Germinal center (tissue), 1 donor: ENCODE data around the gene OR8J3.
"Not testable (repeated sequence)": the region's sequence is repeated elsewhere in the genome, so short reads cannot be mapped to it uniquely, and the experiment has no call there.

Source experiments
- DNase-seq: peaks from one replicate; pipeline ENCODE4 v3.0.0; 2012; ENCODE audit warnings: mixed read lengths, low spot score

The OR8J3 gene, protein sequence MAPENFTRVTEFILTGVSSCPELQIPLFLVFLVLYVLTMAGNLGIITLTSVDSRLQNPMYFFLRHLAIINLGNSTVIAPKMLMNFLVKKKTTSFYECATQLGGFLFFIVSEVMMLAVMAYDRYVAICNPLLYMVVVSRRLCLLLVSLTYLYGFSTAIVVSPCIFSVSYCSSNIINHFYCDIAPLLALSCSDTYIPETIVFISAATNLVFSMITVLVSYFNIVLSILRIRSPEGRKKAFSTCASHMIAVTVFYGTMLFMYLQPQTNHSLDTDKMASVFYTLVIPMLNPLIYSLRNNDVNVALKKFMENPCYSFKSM

DNA sequence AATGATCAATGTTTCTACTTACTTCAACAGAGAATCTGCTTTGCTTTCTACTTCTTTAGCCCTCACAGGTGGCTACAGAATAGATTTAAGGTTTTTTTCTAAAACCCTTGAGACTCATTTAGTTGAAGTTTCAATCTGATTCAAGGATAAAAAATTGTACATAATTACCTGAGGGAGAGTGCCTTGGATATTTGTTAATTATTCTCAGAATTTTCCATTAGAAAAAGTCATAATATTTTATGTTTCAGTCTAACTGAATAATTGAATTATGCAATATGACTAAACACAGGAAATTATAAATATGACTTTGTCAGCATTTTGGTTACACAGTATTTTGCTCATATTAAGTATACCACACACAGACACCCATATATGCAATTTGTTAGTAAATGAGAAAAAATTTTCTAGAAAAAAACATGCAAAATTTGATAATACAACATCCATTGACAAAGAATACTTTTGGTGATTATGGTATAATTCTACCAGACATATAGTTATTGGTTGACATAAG lies at the start of gene OR8J3:
TSS of gene OR8J3 (minus strand) at position 51 of the 511 bp plus-strand sequence. CDS start 2,483 bp downstream, outside the sequence.
- DNase-seq = no peak

DNA sequence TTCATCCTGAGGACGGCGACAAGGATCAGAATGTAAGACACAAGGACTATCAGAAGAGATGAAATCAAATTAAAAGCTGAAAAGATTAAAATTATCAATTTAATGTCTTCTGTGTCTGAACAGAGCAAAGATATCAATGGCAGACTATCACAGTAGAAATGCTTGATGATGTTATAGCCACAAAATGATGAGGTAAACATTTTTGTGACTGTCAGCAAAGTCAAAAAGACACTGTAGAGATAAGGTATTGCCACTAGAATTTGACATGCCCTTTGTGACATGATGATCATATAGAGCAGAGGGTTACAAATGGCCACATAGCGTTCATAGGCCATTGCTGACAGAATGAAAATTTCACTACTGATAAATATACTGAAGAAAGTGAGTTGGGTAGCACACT lies 48.6 kb upstream of the OR8J3 start:
- DNase-seq = no peak

DNA sequence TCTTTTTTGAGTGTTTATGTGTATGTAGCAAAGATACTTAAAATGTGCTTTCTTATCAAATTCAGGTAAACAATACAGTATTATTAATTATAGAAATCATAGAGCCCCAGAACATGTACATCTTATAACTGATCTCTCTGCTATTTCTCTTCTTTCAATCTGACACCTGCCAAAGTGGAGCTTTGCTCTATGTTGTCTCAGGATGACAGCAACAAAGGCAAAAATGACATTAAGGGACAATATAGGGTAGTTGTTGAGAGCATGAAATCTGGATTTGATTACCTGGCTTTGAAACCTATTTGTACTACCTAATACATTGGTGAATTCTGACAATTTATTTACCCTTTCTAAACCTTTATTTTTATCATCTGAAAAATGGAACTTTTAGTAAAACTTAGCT lies 43.5 kb upstream of the OR8J3 start:
- no peak for DNase-seq

DNA sequence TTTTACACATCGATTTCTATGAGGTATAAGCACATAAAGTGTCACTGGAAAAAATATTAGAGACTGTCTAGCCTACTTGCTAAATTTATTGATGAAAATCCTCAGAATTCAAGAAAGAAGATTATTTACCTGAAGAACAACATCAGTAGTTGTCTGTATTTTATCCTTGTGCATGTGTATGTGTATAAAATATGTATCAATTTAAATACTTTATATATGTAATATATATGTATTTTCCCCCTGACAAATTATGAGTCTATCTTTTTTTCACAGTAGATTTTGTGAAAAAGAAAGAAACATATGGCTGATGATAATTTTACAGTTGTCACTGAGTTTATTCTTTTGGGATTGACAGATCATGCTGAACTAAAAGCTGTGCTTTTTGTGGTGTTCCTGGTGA lies 36.3 kb upstream of the OR8J3 start, which contains the start of gene OR5J2:
TSS of gene OR5J2 (plus strand) at position 301 of the 400 bp plus-strand sequence. CDS start at position 301, 0 bp downstream.
- DNase-seq = no peak

DNA sequence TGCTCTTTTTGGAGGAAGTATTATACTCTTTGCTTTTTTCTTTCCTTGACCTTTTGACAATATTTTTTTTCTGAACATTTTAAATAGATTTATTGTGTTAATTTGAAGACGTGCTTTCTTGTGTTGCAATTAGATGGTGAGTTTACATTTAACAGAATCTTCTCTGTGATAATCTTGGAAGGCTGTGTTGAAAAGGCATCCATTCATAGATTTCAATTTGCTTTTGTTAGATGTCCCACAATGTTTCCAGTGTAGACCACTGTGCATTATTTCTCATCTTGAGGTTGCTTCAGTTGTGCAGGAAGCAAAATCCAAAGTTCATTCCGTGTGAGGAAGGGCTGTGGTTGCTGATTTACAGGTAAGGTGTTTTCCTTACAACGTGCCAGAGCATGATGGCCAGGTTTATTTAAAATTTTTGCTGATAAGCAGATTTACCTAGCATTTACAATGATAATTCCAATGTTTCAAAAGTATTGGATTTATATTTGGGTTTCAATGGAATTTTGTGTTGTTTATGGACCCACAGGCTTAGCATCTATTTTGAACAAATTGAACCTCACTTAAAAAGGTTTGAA lies 32.3 kb upstream of the OR8J3 start:
- no peak for DNase-seq

DNA sequence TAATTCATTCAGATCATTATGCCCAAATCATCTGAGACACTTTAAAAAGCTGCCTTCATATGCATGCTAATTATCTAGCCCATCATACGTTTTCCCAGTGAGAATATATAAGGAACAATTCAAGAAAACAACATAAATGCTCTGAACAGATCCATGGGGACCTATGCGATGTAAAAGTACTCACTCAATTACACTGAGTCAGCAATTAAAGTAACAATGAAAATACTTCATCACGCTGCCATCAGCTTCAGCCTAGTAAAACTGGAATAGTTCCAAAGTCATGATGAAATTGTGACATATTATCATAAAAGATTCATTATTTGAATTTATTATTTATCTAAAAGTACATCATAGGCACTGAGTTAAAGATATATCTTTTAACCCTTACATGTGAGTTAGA lies 23.8 kb upstream of the OR8J3 start:
- no peak for DNase-seq

DNA sequence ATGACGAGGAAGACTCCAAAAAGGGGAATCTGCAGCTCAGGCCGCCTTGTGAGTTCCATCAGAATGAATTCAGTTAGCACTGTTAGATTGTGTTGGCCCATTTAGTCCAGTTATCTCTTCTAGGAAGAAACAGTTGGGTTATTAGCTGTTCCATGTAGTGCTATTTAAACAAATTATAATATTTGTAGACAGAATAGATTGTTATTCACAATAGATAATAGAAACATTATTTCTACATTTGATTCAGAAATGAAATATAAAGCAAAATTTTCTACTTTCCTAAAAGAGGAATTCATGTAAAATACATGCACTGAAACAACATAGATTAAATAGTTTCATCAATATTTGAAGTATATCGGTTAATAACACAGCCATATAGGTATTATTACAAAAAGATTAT lies 20.2 kb upstream of the OR8J3 start, which contains the start of gene OR8K5:
TSS of gene OR8K5 (minus strand) at position 101 of the 400 bp plus-strand sequence. CDS start at position 101, 0 bp downstream.
- DNase-seq = no peak

DNA sequence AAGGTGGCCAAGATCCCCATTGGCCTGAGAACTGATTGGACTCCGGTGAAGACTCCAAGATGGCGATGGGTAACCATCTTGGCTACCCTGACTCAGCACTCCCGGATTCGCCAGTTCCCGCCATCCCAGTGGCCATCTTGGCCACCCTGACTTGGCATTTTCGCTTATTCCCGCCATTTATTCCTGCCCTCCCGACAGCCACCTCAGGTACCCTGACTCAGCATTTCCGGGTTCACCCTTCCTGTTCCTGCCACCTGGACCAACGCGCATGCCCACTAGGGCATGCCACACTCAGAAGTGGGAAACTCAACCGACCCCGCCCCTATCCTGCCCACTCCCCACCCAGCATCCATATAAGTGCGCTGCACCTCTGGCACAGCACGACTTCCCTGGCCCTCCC lies 12.3 kb upstream of the OR8J3 start:
- no peak for DNase-seq

DNA sequence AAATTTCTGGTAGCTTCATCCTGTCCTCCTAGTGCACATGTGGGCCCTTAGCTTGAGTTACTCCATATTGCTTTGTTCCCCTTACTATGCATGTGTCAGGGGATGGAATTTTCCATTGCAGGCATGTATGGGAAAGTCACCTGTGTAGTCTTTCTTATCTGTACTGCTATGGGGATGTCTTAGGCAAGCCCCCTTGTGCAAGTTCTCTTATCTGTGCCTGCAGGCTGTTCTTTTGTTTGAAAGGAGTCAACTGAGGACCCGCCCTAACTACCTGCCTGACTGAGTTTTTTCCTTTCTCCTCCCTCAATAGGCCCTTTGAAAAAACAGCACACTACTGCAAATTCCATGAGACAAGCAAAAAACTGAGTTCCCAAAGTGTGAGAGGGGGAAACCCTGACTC lies 11.4 kb upstream of the OR8J3 start:
- DNase-seq = no peak

DNA sequence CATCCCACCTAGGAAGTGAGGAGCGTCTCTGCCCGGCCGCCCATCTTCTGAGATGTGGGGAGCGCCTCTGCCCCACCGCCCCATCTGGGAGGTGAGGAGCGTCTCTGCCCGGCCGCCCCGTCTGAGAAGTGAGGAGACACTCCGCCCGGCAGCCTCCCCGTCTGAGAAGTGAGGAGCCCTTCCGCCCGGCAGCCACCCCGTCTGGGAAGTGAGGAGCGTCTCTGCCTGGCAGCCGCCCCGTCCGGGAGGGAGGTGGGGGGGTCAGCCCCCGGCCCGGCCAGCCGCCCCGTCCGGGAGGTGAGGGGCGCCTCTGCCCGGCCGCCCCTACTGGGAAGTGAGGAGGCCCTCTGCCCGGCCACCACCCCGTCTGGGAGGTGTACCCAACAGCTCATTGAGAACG lies 3.7 kb upstream of the OR8J3 start:
- not testable (repeated sequence) for DNase-seq

DNA sequence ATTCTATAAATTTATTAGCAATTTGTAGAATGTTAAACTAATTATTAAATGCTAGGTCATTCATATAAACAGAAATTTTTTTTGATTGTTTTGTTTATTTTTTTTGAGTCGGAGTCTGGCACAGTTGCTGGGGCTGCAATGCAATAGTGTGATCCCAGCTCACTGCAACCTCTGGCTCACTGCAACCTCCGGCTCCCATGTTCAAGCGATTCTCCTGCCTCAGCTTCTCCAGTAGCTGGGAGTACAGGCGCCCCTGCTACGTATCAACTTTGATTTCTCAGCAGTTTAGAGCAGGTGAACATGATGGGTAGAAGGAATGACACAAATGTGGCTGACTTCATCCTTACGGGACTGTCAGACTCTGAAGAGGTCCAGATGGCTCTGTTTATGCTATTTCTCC lies 17.9 kb downstream of the OR8J3 start, which contains the start of gene OR8H3:
TSS of gene OR8H3 (plus strand) at position 301 of the 400 bp plus-strand sequence. CDS start at position 301, 0 bp downstream.
- DNase-seq = no peak

DNA sequence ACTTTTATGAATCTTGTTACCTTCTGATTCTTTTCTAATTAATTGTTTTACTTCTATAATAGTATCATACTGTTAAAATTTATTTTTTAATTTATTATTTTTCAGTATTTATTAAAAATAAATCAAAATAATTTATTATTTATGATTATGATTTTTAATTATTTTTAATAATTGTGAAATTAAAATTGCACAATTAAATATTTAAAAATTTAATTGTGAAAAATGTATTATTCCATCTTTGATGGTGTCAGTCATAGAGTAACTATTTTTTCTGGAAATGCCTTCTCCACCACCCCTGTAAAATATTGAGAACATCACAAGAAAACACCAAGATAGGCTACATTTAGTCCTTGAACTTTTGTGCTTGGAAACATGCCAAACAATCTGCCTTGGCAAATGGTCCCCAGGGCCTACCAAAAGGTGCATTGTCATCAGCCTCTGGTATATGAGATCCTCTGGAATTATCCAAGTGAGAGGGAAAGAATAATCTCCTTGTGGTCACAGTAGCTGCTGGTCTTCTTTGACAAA lies 36.7 kb downstream of the OR8J3 start, which contains the start of gene OR8H2:
TSS of gene OR8H2 (plus strand) at position 478 of the 528 bp plus-strand sequence. CDS start 1,356 bp downstream, outside the sequence.
- no peak for DNase-seq

DNA sequence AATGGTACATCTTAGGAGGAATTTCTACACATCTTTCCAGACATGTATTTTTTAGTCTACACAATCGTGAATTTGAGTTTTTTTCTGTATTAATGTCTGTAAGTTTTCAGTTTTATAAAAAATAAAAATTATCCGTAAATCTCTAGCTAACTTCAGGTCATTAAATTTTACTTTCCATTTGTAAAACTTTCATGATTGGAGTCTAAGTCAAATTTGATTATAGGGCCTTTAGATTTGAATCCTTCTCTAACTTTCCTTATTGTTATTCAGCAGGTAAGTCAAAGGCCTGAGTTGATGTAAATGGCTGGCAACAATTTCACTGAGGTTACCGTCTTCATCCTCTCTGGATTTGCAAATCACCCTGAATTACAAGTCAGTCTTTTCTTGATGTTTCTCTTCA lies 47.0 kb downstream of the OR8J3 start, which contains the start of gene OR8I2:
TSS of gene OR8I2 (plus strand) at position 301 of the 400 bp plus-strand sequence. CDS start at position 301, 0 bp downstream.
- DNase-seq = no peak

DNA sequence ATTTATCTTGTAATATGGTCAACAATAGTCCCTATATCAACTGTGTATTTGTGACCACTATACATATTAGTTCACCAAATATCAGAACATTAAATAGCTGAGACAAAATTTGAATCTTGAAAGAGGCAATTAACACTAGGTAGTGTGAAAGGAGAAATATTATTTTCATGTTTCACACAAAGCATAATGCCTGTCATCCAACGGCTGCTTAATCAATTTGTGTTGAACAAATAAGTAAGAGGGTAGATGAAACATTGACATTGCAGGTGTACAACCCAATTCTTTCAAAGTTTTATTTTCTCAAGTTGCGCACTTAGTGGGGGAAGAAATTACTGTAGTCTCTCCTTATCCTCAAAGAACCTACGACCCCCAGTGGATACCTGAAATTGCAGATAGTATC lies 50.3 kb downstream of the OR8J3 start:
- DNase-seq = no peak
